IMR-90 (cell line): ENCODE measurements around the gene IFIT1. TPM values are rescaled to one million over a fixed set of nuclear protein-coding genes. Genes with fewer than 3 reads are reported as not detected.
"Not testable (repeated sequence)": the region's sequence is repeated elsewhere in the genome, so short reads cannot be mapped to it uniquely, and the experiment has no call there.

Source experiments
- ATAC-seq: fragments of 200-7000 bp; cut with Tn5 transposase; 2 replicates; pipeline ENCODE4 v1.9.1; 2020; ENCODE audit warnings: low read depth, mild to moderate bottlenecking, moderate library complexity
- BruUV-seq: library from RNA; stranded (reverse); fragments of 400-500 nt; replicated peaks from 2 replicates; lab custom pipeline; 2021; lab: Mats Ljungman, UMichigan
- CTCF ChIA-PET: fragments of 300-600 bp; formaldehyde crosslinking; extraction: SDS; loops from one replicate; lab custom pipeline; 2021; ENCODE audit warnings: antibody characterized with exemption; lab: Yijun Ruan, JAX
- POLR2A ChIA-PET: fragments of 300-600 bp; sonication (Branson Sonifier 250); formaldehyde crosslinking; loops from one replicate; lab custom pipeline; 2022; ENCODE audit warnings: antibody characterized with exemption; ENCODE audit not compliant: unreplicated experiment; lab: Charles Lee
- DNase-seq: peaks from one replicate; pipeline ENCODE4 v3.0.0; 2013
- H2AFZ ChIP-seq: replicated peaks from 2 replicates; pipeline ENCODE3; 2013; ENCODE audit warnings: low read length, mild to moderate bottlenecking; ENCODE audit not compliant: poor library complexity
- H2AK5ac ChIP-seq: 2 replicates; pipeline ENCODE4 v1.6.1; 2013; ENCODE audit warnings: low read depth, low read length, inconsistent platforms
- H2AK9ac ChIP-seq: replicated peaks from 2 replicates; pipeline ENCODE3; 2013; ENCODE audit warnings: mild to moderate bottlenecking, low read depth, low read length, moderate library complexity; ENCODE audit not compliant: poor library complexity
- H2BK120ac ChIP-seq: 2 replicates; pipeline ENCODE4 v1.6.1; 2013; ENCODE audit warnings: low read depth, low read length, inconsistent platforms
- H2BK15ac ChIP-seq: 3 replicates; pipeline ENCODE4 v1.6.1; 2013; ENCODE audit warnings: low read depth, low read length, inconsistent platforms
- H2BK20ac ChIP-seq: 2 replicates; pipeline ENCODE4 v1.6.1; 2013; ENCODE audit warnings: low read depth, mild to moderate bottlenecking, inconsistent platforms, low read length, moderate library complexity
- H2BK5ac ChIP-seq: 2 replicates; pipeline ENCODE4 v1.6.1; 2013; ENCODE audit warnings: mild to moderate bottlenecking, low read depth, low read length, inconsistent platforms; ENCODE audit not compliant: poor library complexity, severe bottlenecking
- H3K14ac ChIP-seq: replicated peaks from 2 replicates; pipeline ENCODE4 v1.6.1; 2013; ENCODE audit warnings: low read depth, low read length, inconsistent platforms
- H3K18ac ChIP-seq: 2 replicates; pipeline ENCODE4 v1.6.1; 2013; ENCODE audit warnings: low read depth, low read length, control low read depth
- H3K23ac ChIP-seq: 2 replicates; pipeline ENCODE4 v1.6.1; 2013; ENCODE audit warnings: low read depth, low read length, inconsistent platforms
- H3K27ac ChIP-seq: 2 replicates; pipeline ENCODE4 v1.5.1; 2013; ENCODE audit warnings: mild to moderate bottlenecking, control low read depth, low read length; ENCODE audit not compliant: insufficient read depth
- H3K27me3 ChIP-seq: 2 replicates; pipeline ENCODE4 v1.6.1; 2013; ENCODE audit warnings: low read length; ENCODE audit not compliant: control insufficient read depth, insufficient read depth
- H3K36me3 ChIP-seq: 2 replicates; pipeline ENCODE4 v1.6.1; 2013; ENCODE audit warnings: low read length, mixed read lengths; ENCODE audit not compliant: control insufficient read depth, insufficient read depth
- H3K4ac ChIP-seq: 2 replicates; pipeline ENCODE4 v1.6.1; 2013; ENCODE audit warnings: low read depth, low read length, inconsistent platforms
- H3K4me1 ChIP-seq: 2 replicates; pipeline ENCODE4 v1.6.1; 2013; ENCODE audit warnings: low read length, mixed read lengths; ENCODE audit not compliant: control insufficient read depth, insufficient read depth
- H3K4me2 ChIP-seq: 2 replicates; pipeline ENCODE4 v1.6.1; 2013; ENCODE audit warnings: low read depth, mild to moderate bottlenecking, control low read depth, low read length, moderate library complexity
- H3K4me3 ChIP-seq: 2 replicates; pipeline ENCODE4 v1.5.1; 2013; ENCODE audit warnings: low read depth, mild to moderate bottlenecking, control low read depth, low read length, moderate library complexity; ENCODE audit not compliant: insufficient read depth
- H3K56ac ChIP-seq: 2 replicates; pipeline ENCODE4 v1.6.1; 2013; ENCODE audit warnings: low read length, inconsistent platforms; ENCODE audit not compliant: insufficient read depth; ENCODE audit errors: extremely low read depth
- H3K79me1 ChIP-seq, 2 experiments: 2 replicates each; pipeline ENCODE4 v1.6.1; 2013; ENCODE audit warnings: low read length in 2 of 2, inconsistent platforms in 1 of 2, low read depth in 1 of 2
- H3K9ac ChIP-seq: 2 replicates; pipeline ENCODE4 v1.6.1; 2013; ENCODE audit warnings: low read depth, low read length, control low read depth
- H3K9me1 ChIP-seq: 2 replicates; pipeline ENCODE4 v1.6.1; 2013; ENCODE audit warnings: low read length, inconsistent platforms; ENCODE audit not compliant: insufficient read depth
- H3K9me3 ChIP-seq: 2 replicates; pipeline ENCODE4 v1.6.1; 2013; ENCODE audit warnings: low read length; ENCODE audit not compliant: control insufficient read depth, insufficient read depth
- H4K20me1 ChIP-seq: 2 replicates; pipeline ENCODE4 v1.6.1; 2013; ENCODE audit warnings: low read length, inconsistent platforms; ENCODE audit not compliant: insufficient read depth
- H4K5ac ChIP-seq: 2 replicates; pipeline ENCODE4 v1.6.1; 2013; ENCODE audit warnings: mild to moderate bottlenecking, low read depth, low read length, control low read depth
- H4K8ac ChIP-seq, 2 experiments: 2 replicates each; pipeline ENCODE4 v1.6.1; 2013; ENCODE audit warnings: low read depth in 2 of 2, low read length in 2 of 2, control low read depth in 1 of 2, inconsistent platforms in 1 of 2
- H4K91ac ChIP-seq: 2 replicates; pipeline ENCODE4 v1.6.1; 2013; ENCODE audit warnings: low read depth, low read length, inconsistent platforms; ENCODE audit not compliant: insufficient read depth
- WGBS, 2 experiments: methylation state at CpG; one replicate each; pipeline versions ENCODE4 v1.1.5 to v1.1.7; 2013; ENCODE audit warnings: missing lambda C conversion rate in 2 of 2; ENCODE audit not compliant: insufficient read length in 1 of 2; ENCODE audit errors: extremely low coverage in 2 of 2; 5-methylcytosine and 5-hydroxymethylcytosine counted together
- dilution Hi-C: fragments of 300-500 bp; cut with HindIII; formaldehyde crosslinking; loops from one replicate; pipeline ENCODE4 v1.14.3; 2018; ENCODE audit warnings: low sequenced_read_pairs; ENCODE audit not compliant: unreplicated experiment
- in situ Hi-C: fragments of 300-500 bp; cut with MboI; formaldehyde crosslinking; loops from 3 replicates; pipeline ENCODE4 v1.14.3; 2019; ENCODE audit warnings: low sequenced_read_pairs, inconsistent platforms, mixed read lengths
- intact Hi-C: fragments of 100-400 bp; cut with micrococcal nuclease; formaldehyde crosslinking; loops from 2 replicates; pipeline ENCODE4 v1.10.0; 2022
- polyA plus RNA-seq, 3 experiments: library from polyadenylated mRNA; depleted of rRNA; stranded (reverse); fragments of >200 nt; gene quantifications; 2 replicates each; pipeline ENCODE4 v1.2.3, GENCODE V29; 2012; ENCODE audit warnings: low replicate concordance in 1 of 3
- total RNA-seq: library from RNA; depleted of rRNA; stranded (reverse); fragments of >200 nt; gene quantifications from 2 replicates; pipeline ENCODE4 v1.2.3, GENCODE V29; 2012

The IFIT1 gene
- total and polyA plus RNA-seq, 2 of the 4 experiments (the other 2 are of a cell fraction) = 6.1 to 6.8 TPM

- H3K4ac ChIP-seq = peak overlapping the region; percentile 84
- peak overlapping the region; percentile 48 to 95; a peak in 3 of 4 replicates for H4K8ac ChIP-seq
- peak overlapping the region; percentile 95; the same call in 1 of the 2 replicates for H4K91ac ChIP-seq
- in situ Hi-C loops, H4K20me1 ChIP-seq, H3K36me3 ChIP-seq, H3K27me3 ChIP-seq, H3K79me1 ChIP-seq, H3K9me3 ChIP-seq, POLR2A ChIA-PET, H2AK9ac ChIP-seq, BruUV-seq, H2AFZ ChIP-seq, DNase-seq, CTCF ChIA-PET, H3K4me2 ChIP-seq, dilution Hi-C loops, H3K9me1 ChIP-seq, H3K4me3 ChIP-seq: not testable (repeated sequence)
- peak overlapping the region; percentile 60 for H4K5ac ChIP-seq
- intact Hi-C loops = loop anchor here (5.0 kb wide), 1 partner anchor 68 kb away; no protein-coding TSS in a partner anchor
- peak overlapping the region; percentile 62 for H3K9ac ChIP-seq
- H3K4me1 ChIP-seq = peaks cover 20% of the 10 kb centered on the region
- peak overlapping the region; percentile 69; the same call in 1 of the 2 replicates for H3K18ac ChIP-seq
- H2AK5ac ChIP-seq = peak overlapping the region; percentile 90; the same call in 1 of the 2 replicates
- H2BK15ac ChIP-seq = peak overlapping the region; percentile 94; the same call in 1 of the 3 replicates
- peak; percentile 2; the same call in 1 of the 2 replicates for ATAC-seq
- peak overlapping the region; percentile 95 for H2BK120ac ChIP-seq
- peak overlapping the region; percentile 92 for H2BK20ac ChIP-seq
- H3K27ac ChIP-seq = peak overlapping the region; percentile 93; the same call in 1 of the 2 replicates
- 42% methylated on average over 2 of the region's 7 CpGs; no CpG with 5 or more reads in 1 of the 2 experiments for WGBS, 2 experiments
- H3K14ac ChIP-seq = peak overlapping the region; percentile 69
- peak overlapping the region; percentile 98 for H2BK5ac ChIP-seq
- peak overlapping the region; percentile 83; the same call in 1 of the 2 replicates for H3K23ac ChIP-seq
- peak overlapping the region; percentile 93; the same call in 1 of the 2 replicates for H3K56ac ChIP-seq
These were observed 41.6 kb upstream of the IFIT1 start for GRCh38 chr10:89350631-89351315.
